Epithelial cell of prostate (primary cell): ENCODE results near the gene RBP3.

Experiments used
- DNase-seq: peaks from one replicate; pipeline ENCODE4 v3.0.0-alpha.2; 2011; ENCODE audit warnings: low read depth, low spot score
- H3K27ac ChIP-seq: fragments of 450-650 bp; 2 replicates; pipeline ENCODE4 v1.5.1; 2017; ENCODE audit warnings: mild to moderate bottlenecking

Gene RBP3

GRCh38 chr10:47369251-47369894 lies 21.2 kb downstream of the RBP3 start:
- no peak for DNase-seq
- no peak overlapping the region for H3K27ac ChIP-seq

GRCh38 chr10:47370015-47370767 lies 22.0 kb downstream of the RBP3 start:
- no peak overlapping the region for H3K27ac ChIP-seq
- no peak for DNase-seq

GRCh38 chr10:47370878-47371277 lies 22.7 kb downstream of the RBP3 start:
- H3K27ac ChIP-seq = no peak overlapping the region
- DNase-seq = no peak

- no peak overlapping the region for H3K27ac ChIP-seq
- DNase-seq = no peak
Observed at GRCh38 chr10:47371629-47372485, 23.7 kb downstream of the RBP3 start.

- H3K27ac ChIP-seq = no peak overlapping the region
- no peak for DNase-seq
Observed at GRCh38 chr10:47372726-47373125, 24.6 kb downstream of the RBP3 start.

- no peak for DNase-seq
- H3K27ac ChIP-seq = no peak overlapping the region
Observed at GRCh38 chr10:47374611-47375536, 26.7 kb downstream of the RBP3 start.

GRCh38 chr10:47376522-47377220 lies 28.5 kb downstream of the RBP3 start:
- no peak for DNase-seq

GRCh38 chr10:47378183-47378510 lies 30.0 kb downstream of the RBP3 start:
- no peak overlapping the region for H3K27ac ChIP-seq
- no peak for DNase-seq

More at GRCh38 chr10:47376522-47377220, 28.5 kb downstream of the RBP3 start:
- no peak overlapping the region for H3K27ac ChIP-seq

- no peak overlapping the region for H3K27ac ChIP-seq
- DNase-seq = no peak
Observed at GRCh38 chr10:47378606-47379444, 30.7 kb downstream of the RBP3 start.

GRCh38 chr10:47379445-47379785 lies 31.3 kb downstream of the RBP3 start:
- no peak overlapping the region for H3K27ac ChIP-seq
- DNase-seq = no peak

GRCh38 chr10:47379901-47380300 lies 31.7 kb downstream of the RBP3 start:
- no peak for DNase-seq
- no peak overlapping the region for H3K27ac ChIP-seq

GRCh38 chr10:47380341-47381102 lies 32.4 kb downstream of the RBP3 start:
- DNase-seq = no peak
- no peak overlapping the region for H3K27ac ChIP-seq

- H3K27ac ChIP-seq = no peak overlapping the region
- no peak for DNase-seq
Observed at GRCh38 chr10:47381103-47381395, 32.9 kb downstream of the RBP3 start.

GRCh38 chr10:47381427-47382379 lies 33.5 kb downstream of the RBP3 start:
- DNase-seq = no peak
- H3K27ac ChIP-seq = no peak overlapping the region

GRCh38 chr10:47383261-47384147 lies 35.3 kb downstream of the RBP3 start:
- H3K27ac ChIP-seq = no peak overlapping the region
- DNase-seq = no peak
